K562 (cell line): ENCODE results near the gene TMIGD3. TPM values are rescaled to one million over a fixed set of nuclear protein-coding genes. Genes with fewer than 3 reads are reported as not detected.

Experiments
- ATAC-seq: fragments of 200-7000 bp; cut with Tn5 transposase; 3 replicates; pipeline ENCODE4 v1.9.1; 2020; ENCODE audit warnings: moderate library complexity
- BruUV-seq: library from RNA; stranded (reverse); fragments of 400-500 nt; replicated peaks from 2 replicates; lab custom pipeline; 2021; lab: Mats Ljungman, UMichigan
- CTCF ChIA-PET: fragments of 300-600 bp; formaldehyde crosslinking; extraction: SDS; loops from one replicate; lab custom pipeline; 2021; ENCODE audit warnings: low intra/inter-chr PET ratio; lab: Yijun Ruan, JAX
- POLR2A ChIA-PET: fragments of 300-600, 350-650 bp; sonication (Branson Sonifier 250); formaldehyde crosslinking; extraction: SDS; loops from one replicate; lab custom pipeline; 2021; ENCODE audit warnings: antibody characterized with exemption, inconsistent platforms; lab: Yijun Ruan, JAX
- DNase-seq, 4 experiments: peaks; one replicate each; pipeline versions ENCODE4 v3.0.0 to v3.0.0-alpha.2; 2011 to 2018; ENCODE audit warnings: low spot score in 3 of 4, mixed read lengths in 3 of 4; ENCODE audit errors: extremely low read depth in 1 of 4
- FAIRE-seq: peaks from 2 replicates; lab custom pipeline; 2011; peaks lifted over from hg19 to GRCh38; lab: Jason Lieb, UNC
- H2AFZ ChIP-seq: 2 replicates; pipeline ENCODE4 v1.6.0; 2011; ENCODE audit warnings: low read depth, low read length, control low read depth, inconsistent platforms
- H3K27ac ChIP-seq: fragments of 200-600 bp; 3 replicates; pipeline ENCODE4 v1.8.0; 2011; ENCODE audit warnings: low read depth, mild to moderate bottlenecking, control low read depth, inconsistent platforms, low read length, moderate library complexity, mixed read lengths; ENCODE audit errors: extremely low read depth
- H3K27me3 ChIP-seq, 2 experiments: fragments of 300-600 bp in 1 of 2; 2 replicates in 1 of 2; 3 replicates in 1 of 2; pipeline versions ENCODE4 v1.6.0 to v1.8.0; 2011; ENCODE audit warnings: inconsistent platforms in 2 of 2, low read length in 2 of 2, mild to moderate bottlenecking in 1 of 2, mixed read lengths in 1 of 2, moderate library complexity in 1 of 2; ENCODE audit not compliant: control insufficient read depth in 2 of 2, insufficient read depth in 2 of 2
- H3K36me3 ChIP-seq: fragments of 300-600 bp; 3 replicates; pipeline ENCODE4 v1.8.0; 2011; ENCODE audit warnings: mild to moderate bottlenecking, low read length, inconsistent platforms; ENCODE audit not compliant: control insufficient read depth, insufficient read depth
- H3K4me1 ChIP-seq, 2 experiments: fragments of 200-600 bp in 1 of 2; replicated peaks in 1 of 2; 2 replicates in 1 of 2; 3 replicates in 1 of 2; pipeline versions ENCODE4 v1.5.1 to v1.8.0; 2011; ENCODE audit warnings: inconsistent platforms in 2 of 2, low read length in 2 of 2, mild to moderate bottlenecking in 1 of 2, mixed read lengths in 1 of 2, moderate library complexity in 1 of 2; ENCODE audit not compliant: control insufficient read depth in 2 of 2, insufficient read depth in 2 of 2
- H3K4me2 ChIP-seq: 2 replicates; pipeline ENCODE4 v1.6.1; 2011; ENCODE audit warnings: low read length, control low read depth, inconsistent platforms, mixed read lengths; ENCODE audit not compliant: insufficient read depth
- H3K4me3 ChIP-seq: fragments of 200-600 bp; sonication (generic), shearing (Covaris generic); 2 replicates; pipeline ENCODE4 v1.5.1; 2016; ENCODE audit warnings: control low read depth, inconsistent platforms
- H3K79me2 ChIP-seq: fragments of 200-600 bp; 3 replicates; pipeline ENCODE4 v1.8.0; 2011; ENCODE audit warnings: low read length, inconsistent platforms; ENCODE audit not compliant: control insufficient read depth, insufficient read depth
- H3K9ac ChIP-seq, 2 experiments: 2 replicates each; pipeline versions ENCODE4 v1.6.0 to v1.6.1; 2011; ENCODE audit warnings: low read depth in 2 of 2, low read length in 2 of 2, control low read depth in 1 of 2, inconsistent platforms in 1 of 2, mild to moderate bottlenecking in 1 of 2, mixed read lengths in 1 of 2; ENCODE audit not compliant: insufficient read depth in 1 of 2
- H3K9me1 ChIP-seq: one replicate; pipeline ENCODE4 v1.6.0; 2011; ENCODE audit warnings: inconsistent platforms, mild to moderate bottlenecking, low read length, moderate library complexity; ENCODE audit not compliant: control insufficient read depth, insufficient read depth
- H3K9me3 ChIP-seq: replicated peaks from 2 replicates; pipeline ENCODE4 v1.5.1; 2011; ENCODE audit warnings: low read depth, low read length, inconsistent platforms; ENCODE audit not compliant: control insufficient read depth, insufficient read depth
- H4K20me1 ChIP-seq: replicated peaks from 2 replicates; pipeline ENCODE4 v1.6.1; 2011; ENCODE audit warnings: low read length, inconsistent platforms, mixed read lengths; ENCODE audit not compliant: control insufficient read depth, insufficient read depth
- CBX5 ChIP-seq: IDR thresholded peaks from 2 replicates; pipeline ENCODE4 v1.6.1; 2014; ENCODE audit warnings: low read depth, borderline replicate concordance
- POLR2A ChIP-seq: fragments of 450-650 bp; conservative IDR thresholded peaks from 2 replicates; pipeline ENCODE4 v1.6.1; 2016
- SMARCA4 ChIP-seq: fragments of 450-650 bp; IDR thresholded peaks from 2 replicates; pipeline ENCODE4 v1.6.1; 2016
- ZNF224 ChIP-seq: sonication (generic); formaldehyde crosslinking; IDR thresholded peaks from 2 replicates; pipeline ENCODE4 v1.8.0; 2022; ENCODE audit warnings: mild to moderate bottlenecking, missing genetic modification reagents
- ZNF764 ChIP-seq: fragments of 250-450 bp; sonication (Bioruptor Pico); IDR thresholded peaks from 2 replicates; pipeline ENCODE4 v1.4.0; 2020; ENCODE audit warnings: low read depth, mild to moderate bottlenecking, moderate library complexity
- ZNF766 ChIP-seq: fragments of 200-800 bp; sonication (Bioruptor generic); conservative IDR thresholded peaks from 2 replicates; pipeline ENCODE4 v1.6.1; 2016; ENCODE audit warnings: missing genetic modification characterization, missing compliant biosample characterization
- ZNF780A ChIP-seq: fragments of 250-450 bp; sonication (Bioruptor Pico); IDR thresholded peaks from 2 replicates; pipeline ENCODE4 v1.5.0; 2021; ENCODE audit warnings: mild to moderate bottlenecking
- WGBS: fragments of 100-300 bp; shearing (Covaris generic); methylation state at CpG from one replicate; pipeline ENCODE4 v1.1.6; 2016; ENCODE audit warnings: low coverage, mixed read lengths; ENCODE audit not compliant: insufficient coverage; ENCODE audit errors: missing lambda C conversion rate; 5-methylcytosine and 5-hydroxymethylcytosine counted together
- in situ Hi-C: fragments of 300-500 bp; cut with MboI; formaldehyde crosslinking; loops from 4 replicates; pipeline ENCODE4 v1.15.0; 2018; ENCODE audit warnings: inconsistent platforms, mixed read lengths
- intact Hi-C: fragments of 100-400 bp; cut with micrococcal nuclease; formaldehyde crosslinking; loops from 2 replicates; pipeline ENCODE4 v1.14.2; 2022
- polyA plus RNA-seq, 8 experiments: library from polyadenylated mRNA; depleted of rRNA in 4 of 8; stranded (reverse) in 5 of 8; unstranded in 3 of 8; fragments of >200 nt; fragmentation: Nextera tagmentation in 2 of 8; fragmentation: Illumina TruSeq in 1 of 8; extraction: Ambion mirVana in 2 of 8; extraction: Trizol in 1 of 8; gene quantifications; 2 replicates each; pipeline versions ENCODE4 v1.2.1 to v1.2.3, GENCODE V29; 2011 to 2014; ENCODE audit warnings: inconsistent platforms in 1 of 8, missing spikeins in 1 of 8
- total RNA-seq, 7 experiments: library from RNA; depleted of rRNA in 6 of 7; stranded (reverse); fragments of >200 nt in 6 of 7; fragmentation: Illumina TruSeq in 2 of 7; extraction: Trizol in 2 of 7; gene quantifications; 2 replicates each; pipeline versions ENCODE4 v1.2.1 to v1.2.3, GENCODE V29; 2011 to 2021; ENCODE audit warnings: low replicate concordance in 1 of 7

TMIGD3 gene
- total and polyA plus RNA-seq, 9 of the 15 experiments (the other 6 are each of a cell fraction or from before 2014, with no cell fraction given): 0.11 to 0.13 (median 0.11) TPM; not detected in 6

DNA sequence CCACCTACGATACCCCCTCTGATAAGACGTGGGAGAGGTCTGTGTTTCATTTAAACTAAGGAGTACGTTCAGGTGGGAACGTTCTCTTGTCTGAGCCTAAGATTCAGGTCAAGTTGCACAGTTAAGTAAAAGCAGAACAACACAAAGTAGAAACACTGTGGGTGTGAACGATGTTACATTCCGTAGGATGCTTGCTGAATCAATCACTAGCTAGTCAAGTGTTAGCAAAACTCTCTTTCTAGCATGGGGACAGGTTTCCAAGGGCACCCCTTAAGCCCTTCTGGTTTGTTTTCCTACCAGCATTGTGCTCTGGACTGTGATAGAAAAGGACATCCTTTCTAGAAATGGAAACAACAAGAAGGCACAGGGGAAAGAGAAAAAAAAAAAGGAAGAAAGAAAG, 16.3 kb downstream of the TMIGD3 start:
- TF ChIP-seq ZNF224 (CRISPR knock-in tag): no peak
- no peak for TF ChIP-seq ZNF766
- TF ChIP-seq CBX5: no peak
- no peaks in the 10 kb centered on the region for H3K79me2 ChIP-seq
- H3K4me1 ChIP-seq: no peaks in the 10 kb centered on the region; a peak in 1 of 5 replicates
- H2AFZ ChIP-seq: no peak overlapping the region
- no peak overlapping the region for H3K4me3 ChIP-seq
- DNase-seq (no peak), FAIRE-seq (peak; percentile 49), ATAC-seq (no peak)
- H3K27ac ChIP-seq: no peak overlapping the region
- peaks cover 10 to 37% of the 10 kb centered on the region in 2 experiments; a peak in 4 of 5 replicates for H3K27me3 ChIP-seq
- H4K20me1 ChIP-seq: no peaks in the 10 kb centered on the region
- ChIA-PET POLR2A (no interaction called here), CTCF (no interaction called here)
- H3K4me2 ChIP-seq: no peak overlapping the region
- no TSS peak for BruUV-seq
- H3K9ac ChIP-seq: no peak overlapping the region
- WGBS: 5% methylated on average over 6 of the region's 6 CpGs
- no peaks in the 10 kb centered on the region for H3K9me3 ChIP-seq
- intact Hi-C loops (no loop called here), in situ Hi-C loops (loop anchor here (25.0 kb wide), 1 partner anchor 850 kb away; no protein-coding TSS in a partner anchor)
- no peaks in the 10 kb centered on the region for H3K36me3 ChIP-seq
- H3K9me1 ChIP-seq: no peaks in the 10 kb centered on the region

DNA sequence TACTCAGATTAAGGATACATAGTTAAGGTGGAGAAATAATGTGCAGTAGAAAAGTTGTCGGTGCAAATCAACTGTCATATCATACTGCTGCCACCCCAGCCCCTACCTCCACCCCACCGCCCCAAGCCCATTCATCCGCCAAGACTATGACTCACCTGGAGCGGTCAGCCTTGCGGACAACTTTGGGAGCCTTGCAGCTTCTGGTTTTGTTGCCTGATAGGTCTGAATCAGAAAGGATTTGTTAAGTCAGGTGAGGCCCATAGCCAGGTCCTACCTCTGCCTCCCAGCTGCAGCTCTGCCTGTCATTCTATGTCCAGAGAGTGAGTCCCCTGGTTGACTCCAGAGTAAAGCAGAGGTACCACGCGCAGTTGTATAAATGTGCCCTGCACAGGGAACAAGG, 17.0 kb downstream of the TMIGD3 start:
- no peak overlapping the region for H3K27ac ChIP-seq
- H3K27me3 ChIP-seq: peaks cover 10 to 33% of the 10 kb centered on the region in 2 experiments; a peak in 4 of 5 replicates
- in situ Hi-C loops: loop anchor here (25.0 kb wide), 1 partner anchor 851 kb away; no protein-coding TSS in a partner anchor
- POLR2A ChIA-PET: no interaction called here
- no peaks in the 10 kb centered on the region for H3K9me1 ChIP-seq
- ATAC-seq: no peak
- TF ChIP-seq SMARCA4 (no peak), POLR2A (no peak), ZNF780A (no peak), ZNF764 (CRISPR knock-in tag) (no peak)
- TF ChIP-seq, all 486 proteins: peak for 0
- Histone ChIP-seq H3K36me3 (no peaks in the 10 kb centered on the region), H3K9me3 (no peaks in the 10 kb centered on the region), H3K4me3 (no peak overlapping the region), H3K4me1 (no peaks in the 10 kb centered on the region; a peak in 1 of 5 replicates), H2AFZ (no peak overlapping the region), H3K79me2 (no peaks in the 10 kb centered on the region), H3K9ac (no peak overlapping the region), H4K20me1 (no peaks in the 10 kb centered on the region), H3K4me2 (no peak overlapping the region)
- intact Hi-C loops: no loop called here
- CTCF ChIA-PET: interaction anchor here (1.0 kb wide), 1 partner anchor 283 kb away, joined by 3 read pairs; no protein-coding TSS in a partner anchor
- DNase-seq (no peak), FAIRE-seq (no peak)
- 15% methylated on average over 7 of the region's 7 CpGs for WGBS
- no TSS peak for BruUV-seq
